C4-2B (cell line): ENCODE results near the gene CDCP2.

Experiments
- CTCF ChIP-seq: fragments of 450-650 bp; conservative IDR thresholded peaks from 2 replicates; pipeline ENCODE4 v1.5.1; 2017; ENCODE audit warnings: mild to moderate bottlenecking
- ZFX ChIP-seq: fragments of 450-650 bp; IDR thresholded peaks from 2 replicates; pipeline ENCODE4 v1.6.1; 2017

- TF ChIP-seq CTCF (no peak), ZFX (no peak)
Measured at GRCh38 chr1:54156986-54157385, 4.2 kb upstream of the CDCP2 start.
